ENCODE measurements around the gene EME1. TPM values are rescaled to one million over a fixed set of nuclear protein-coding genes. Genes with fewer than 3 reads are reported as not detected.

Gene EME1
- total and polyA plus RNA-seq, 2 of the 13 experiments (the other 11 are each of a cell fraction or from before 2014, with no cell fraction given): 20.7 to 24.6 TPM

DNA sequence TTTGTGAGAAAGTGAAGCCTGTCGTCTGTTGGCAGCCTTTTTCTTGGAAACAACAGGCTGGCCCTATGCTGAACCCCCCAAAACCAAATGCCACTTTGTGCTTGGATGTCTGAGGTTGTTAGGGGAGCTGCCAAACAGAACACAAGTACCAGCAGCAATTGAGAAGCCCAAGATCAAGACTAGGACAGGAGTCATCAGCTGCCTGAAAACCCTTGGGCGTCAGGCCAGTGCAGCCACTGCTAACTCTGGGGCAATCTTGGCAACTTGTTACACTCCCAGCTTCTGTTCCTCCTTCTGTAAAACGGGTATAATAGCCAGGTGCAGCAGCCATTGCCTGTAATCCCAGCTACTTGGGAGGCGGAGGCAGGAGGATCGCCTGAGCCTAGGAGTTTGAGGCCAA lies 33.5 kb downstream of the EME1 start:
- intact Hi-C loops (cut with micrococcal nuclease; ENCODE audit: unreplicated experiment) (no loop called here), in situ Hi-C loops (cut with HindIII; ENCODE audit: extremely low pct_ligation_motif_present, low pct_unique_long_range_greater_than_20kb) (no loop called here)
- FAIRE-seq: no peak
- H3K4me1 ChIP-seq (ENCODE audit: insufficient read depth, low read length): peaks cover 13% of the 10 kb centered on the region
- no peaks in the 10 kb centered on the region for H4K20me1 ChIP-seq (ENCODE audit: insufficient read depth, low read length)
- no peaks in the 10 kb centered on the region for H3K9me3 ChIP-seq (ENCODE audit: low read length)
- no peaks in the 10 kb centered on the region for H3K79me2 ChIP-seq (ENCODE audit: insufficient read depth, low read length)
- WGBS (ENCODE audit: low lambda C conversion rate): 43% methylated on average over 5 of the region's 5 CpGs
- H3K36me3 ChIP-seq (replicated peaks in 1 of 2; ENCODE audit: control insufficient read depth in 1 of 2, insufficient read depth in 2 of 2, low read length in 2 of 2): no peaks in the 10 kb centered on the region
- CTCF ChIA-PET (ENCODE audit: low intra/inter-chr PET ratio, low total read pairs): no interaction called here
- no peak overlapping the region for H3K4me3 ChIP-seq (replicated peaks in 1 of 3; ENCODE audit: insufficient read depth in 1 of 3, low read depth in 2 of 3, low read length in 3 of 3)
- TF ChIP-seq RXRB (CRISPR knock-in tag; IDR thresholded peaks at IDR 0.05; ENCODE audit: borderline replicate concordance): no peak
- H3K27me3 ChIP-seq (ENCODE audit: control insufficient read depth in 1 of 2, insufficient read depth in 2 of 2, low read length in 2 of 2): peaks cover 2 to 8% of the 10 kb centered on the region in 2 experiments; a peak in 2 of 5 replicates
- H2AFZ ChIP-seq (ENCODE audit: low read length): no peak overlapping the region
- POLR2A ChIA-PET: interaction anchor here (0.5 to 2.0 kb wide), 2 partner anchors 9 to 299 kb away, joined by 3 to 7 read pairs; partner anchors contain the start of gene LRRC59
- BruUV-seq (replicated peaks): no TSS peak
- no peak; the same call in 2 of the 3 replicates for ATAC-seq
- DNase-seq (ENCODE audit: low spot score): no peak
- H3K4me2 ChIP-seq (ENCODE audit: low read depth, low read length): no peak overlapping the region
- no peak overlapping the region for H3K9ac ChIP-seq (ENCODE audit: insufficient read depth, low read depth, low read length)
- H3K27ac ChIP-seq (ENCODE audit: extremely low read length, insufficient read depth, low read length): no peak overlapping the region

DNA sequence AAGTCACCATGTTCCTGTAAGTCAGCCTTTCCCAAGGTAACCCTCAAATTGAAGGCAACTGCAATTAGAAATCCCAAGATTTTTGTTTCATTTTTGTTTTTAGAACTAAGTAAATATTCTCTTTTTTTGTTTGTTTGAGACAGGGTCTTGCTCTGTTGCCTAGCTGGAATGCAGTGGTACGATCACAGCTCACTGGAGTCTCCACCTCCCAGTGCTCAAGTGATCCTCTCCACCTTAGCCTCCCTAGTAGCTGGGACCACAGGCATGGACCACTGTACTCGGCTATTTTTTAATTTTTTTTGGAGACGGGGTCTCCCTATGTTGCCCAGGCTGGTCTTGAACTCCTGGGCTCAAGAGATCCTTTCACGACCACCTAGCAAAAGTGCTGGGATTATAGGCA lies 34.9 kb downstream of the EME1 start:
- POLR2A ChIA-PET: interaction anchor here (1.4 kb wide), 1 partner anchor 10 kb away, joined by 6 read pairs; the partner anchor contains the start of gene LRRC59
- TF ChIP-seq, protein P1, sequence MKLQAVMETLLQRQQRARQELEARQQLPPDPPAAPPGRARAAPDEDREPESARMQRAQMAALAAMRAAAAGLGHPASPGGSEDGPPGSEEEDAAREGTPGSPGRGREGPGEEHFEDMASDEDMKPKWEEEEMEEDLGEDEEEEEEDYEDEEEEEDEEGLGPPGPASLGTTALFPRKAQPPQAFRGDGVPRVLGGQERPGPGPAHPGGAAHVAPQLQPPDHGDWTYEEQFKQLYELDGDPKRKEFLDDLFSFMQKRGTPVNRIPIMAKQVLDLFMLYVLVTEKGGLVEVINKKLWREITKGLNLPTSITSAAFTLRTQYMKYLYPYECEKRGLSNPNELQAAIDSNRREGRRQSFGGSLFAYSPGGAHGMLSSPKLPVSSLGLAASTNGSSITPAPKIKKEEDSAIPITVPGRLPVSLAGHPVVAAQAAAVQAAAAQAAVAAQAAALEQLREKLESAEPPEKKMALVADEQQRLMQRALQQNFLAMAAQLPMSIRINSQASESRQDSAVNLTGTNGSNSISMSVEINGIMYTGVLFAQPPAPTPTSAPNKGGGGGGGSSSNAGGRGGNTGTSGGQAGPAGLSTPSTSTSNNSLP (IDR thresholded peaks at IDR 0.05; ENCODE audit: low read depth, low read length): no peak
- TF ChIP-seq, protein P2, sequence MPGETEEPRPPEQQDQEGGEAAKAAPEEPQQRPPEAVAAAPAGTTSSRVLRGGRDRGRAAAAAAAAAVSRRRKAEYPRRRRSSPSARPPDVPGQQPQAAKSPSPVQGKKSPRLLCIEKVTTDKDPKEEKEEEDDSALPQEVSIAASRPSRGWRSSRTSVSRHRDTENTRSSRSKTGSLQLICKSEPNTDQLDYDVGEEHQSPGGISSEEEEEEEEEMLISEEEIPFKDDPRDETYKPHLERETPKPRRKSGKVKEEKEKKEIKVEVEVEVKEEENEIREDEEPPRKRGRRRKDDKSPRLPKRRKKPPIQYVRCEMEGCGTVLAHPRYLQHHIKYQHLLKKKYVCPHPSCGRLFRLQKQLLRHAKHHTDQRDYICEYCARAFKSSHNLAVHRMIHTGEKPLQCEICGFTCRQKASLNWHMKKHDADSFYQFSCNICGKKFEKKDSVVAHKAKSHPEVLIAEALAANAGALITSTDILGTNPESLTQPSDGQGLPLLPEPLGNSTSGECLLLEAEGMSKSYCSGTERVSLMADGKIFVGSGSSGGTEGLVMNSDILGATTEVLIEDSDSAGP (CRISPR knock-in tag; IDR thresholded peaks at IDR 0.05; ENCODE audit: borderline replicate concordance): no peak
- no peak for TF ChIP-seq RFX1 (IDR thresholded peaks at IDR 0.05)
- no peak for TF ChIP-seq ZZZ3 (CRISPR knock-in tag; IDR thresholded peaks at IDR 0.05; ENCODE audit: borderline replicate concordance)
- no peak for TF ChIP-seq ZNF121 (CRISPR knock-in tag; IDR thresholded peaks at IDR 0.05)
- TF ChIP-seq, protein P3, sequence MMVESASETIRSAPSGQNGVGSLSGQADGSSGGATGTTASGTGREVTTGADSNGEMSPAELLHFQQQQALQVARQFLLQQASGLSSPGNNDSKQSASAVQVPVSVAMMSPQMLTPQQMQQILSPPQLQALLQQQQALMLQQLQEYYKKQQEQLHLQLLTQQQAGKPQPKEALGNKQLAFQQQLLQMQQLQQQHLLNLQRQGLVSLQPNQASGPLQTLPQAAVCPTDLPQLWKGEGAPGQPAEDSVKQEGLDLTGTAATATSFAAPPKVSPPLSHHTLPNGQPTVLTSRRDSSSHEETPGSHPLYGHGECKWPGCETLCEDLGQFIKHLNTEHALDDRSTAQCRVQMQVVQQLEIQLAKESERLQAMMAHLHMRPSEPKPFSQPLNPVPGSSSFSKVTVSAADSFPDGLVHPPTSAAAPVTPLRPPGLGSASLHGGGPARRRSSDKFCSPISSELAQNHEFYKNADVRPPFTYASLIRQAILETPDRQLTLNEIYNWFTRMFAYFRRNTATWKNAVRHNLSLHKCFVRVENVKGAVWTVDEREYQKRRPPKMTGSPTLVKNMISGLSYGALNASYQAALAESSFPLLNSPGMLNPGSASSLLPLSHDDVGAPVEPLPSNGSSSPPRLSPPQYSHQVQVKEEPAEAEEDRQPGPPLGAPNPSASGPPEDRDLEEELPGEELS (CRISPR knock-in tag; IDR thresholded peaks at IDR 0.05): no peak
- TF ChIP-seq, protein P4, sequence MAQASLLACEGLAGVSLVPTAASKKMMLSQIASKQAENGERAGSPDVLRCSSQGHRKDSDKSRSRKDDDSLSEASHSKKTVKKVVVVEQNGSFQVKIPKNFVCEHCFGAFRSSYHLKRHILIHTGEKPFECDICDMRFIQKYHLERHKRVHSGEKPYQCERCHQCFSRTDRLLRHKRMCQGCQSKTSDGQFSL (CRISPR knock-in tag; IDR thresholded peaks at IDR 0.05): no peak
- no peak for TF ChIP-seq ZNF556 (CRISPR knock-in tag; IDR thresholded peaks at IDR 0.05; ENCODE audit: borderline replicate concordance)
- no peak for TF ChIP-seq ARNT (IDR thresholded peaks at IDR 0.05)
- no peak for TF ChIP-seq ZNF570 (CRISPR knock-in tag; IDR thresholded peaks at IDR 0.05; ENCODE audit: borderline replicate concordance)
- TF ChIP-seq, protein P5, sequence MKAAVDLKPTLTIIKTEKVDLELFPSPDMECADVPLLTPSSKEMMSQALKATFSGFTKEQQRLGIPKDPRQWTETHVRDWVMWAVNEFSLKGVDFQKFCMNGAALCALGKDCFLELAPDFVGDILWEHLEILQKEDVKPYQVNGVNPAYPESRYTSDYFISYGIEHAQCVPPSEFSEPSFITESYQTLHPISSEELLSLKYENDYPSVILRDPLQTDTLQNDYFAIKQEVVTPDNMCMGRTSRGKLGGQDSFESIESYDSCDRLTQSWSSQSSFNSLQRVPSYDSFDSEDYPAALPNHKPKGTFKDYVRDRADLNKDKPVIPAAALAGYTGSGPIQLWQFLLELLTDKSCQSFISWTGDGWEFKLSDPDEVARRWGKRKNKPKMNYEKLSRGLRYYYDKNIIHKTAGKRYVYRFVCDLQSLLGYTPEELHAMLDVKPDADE (CRISPR knock-in tag; IDR thresholded peaks at IDR 0.05): no peak

More for the DNA sequence above, 34.9 kb downstream of the EME1 start:
- intact Hi-C loops (cut with micrococcal nuclease; ENCODE audit: unreplicated experiment): no loop called here
- in situ Hi-C loops (cut with HindIII; ENCODE audit: extremely low pct_ligation_motif_present, low pct_unique_long_range_greater_than_20kb): no loop called here
- Histone ChIP-seq H4K20me1 (ENCODE audit: insufficient read depth, low read length) (no peaks in the 10 kb centered on the region), H3K27me3 (ENCODE audit: control insufficient read depth in 1 of 2, insufficient read depth in 2 of 2, low read length in 2 of 2) (peaks cover 2 to 8% of the 10 kb centered on the region in 2 experiments; a peak in 2 of 5 replicates), H3K79me2 (ENCODE audit: insufficient read depth, low read length) (no peaks in the 10 kb centered on the region), H3K9ac (ENCODE audit: insufficient read depth, low read depth, low read length) (no peak overlapping the region), H3K27ac (ENCODE audit: extremely low read length, insufficient read depth, low read length) (no peak overlapping the region), H3K9me3 (ENCODE audit: low read length) (no peaks in the 10 kb centered on the region), H3K4me2 (ENCODE audit: low read depth, low read length) (no peak overlapping the region), H2AFZ (ENCODE audit: low read length) (no peak overlapping the region), H3K36me3 (replicated peaks in 1 of 2; ENCODE audit: control insufficient read depth in 1 of 2, insufficient read depth in 2 of 2, low read length in 2 of 2) (no peaks in the 10 kb centered on the region), H3K4me1 (ENCODE audit: insufficient read depth, low read length) (peaks cover 16% of the 10 kb centered on the region), H3K4me3 (replicated peaks in 1 of 3; ENCODE audit: insufficient read depth in 1 of 3, low read depth in 2 of 3, low read length in 3 of 3) (no peak overlapping the region)
- FAIRE-seq (no peak), DNase-seq (ENCODE audit: low spot score) (no peak), ATAC-seq (no peak)
- BruUV-seq (replicated peaks): no TSS peak
- CTCF ChIA-PET (ENCODE audit: low intra/inter-chr PET ratio, low total read pairs): no interaction called here
- WGBS (ENCODE audit: low lambda C conversion rate): 19% methylated on average over 4 of the region's 4 CpGs
